ENCODE measurements around the gene UBTD2.

GRCh38 chr5:172311605-172312004, 28.0 kb upstream of the UBTD2 start:
- no peak for TF ChIP-seq POLR2A (IDR thresholded peaks at IDR 0.05)
- TF ChIP-seq CTCF (IDR thresholded peaks at IDR 0.05), result no peak
